IMR-90 (cell line): ENCODE data around the gene LRRC8B. TPM values are rescaled to one million over a fixed set of nuclear protein-coding genes. Genes with fewer than 3 reads are reported as not detected.

ENCODE experiments used
- ATAC-seq: fragments of 200-7000 bp; cut with Tn5 transposase; 2 replicates; pipeline ENCODE4 v1.9.1; 2020; ENCODE audit warnings: low read depth, mild to moderate bottlenecking, moderate library complexity
- BruUV-seq: library from RNA; stranded (reverse); fragments of 400-500 nt; replicated peaks from 2 replicates; lab custom pipeline; 2021; lab: Mats Ljungman, UMichigan
- CTCF ChIA-PET: fragments of 300-600 bp; formaldehyde crosslinking; extraction: SDS; loops from one replicate; lab custom pipeline; 2021; ENCODE audit warnings: antibody characterized with exemption; lab: Yijun Ruan, JAX
- POLR2A ChIA-PET: fragments of 300-600 bp; sonication (Branson Sonifier 250); formaldehyde crosslinking; loops from one replicate; lab custom pipeline; 2022; ENCODE audit warnings: antibody characterized with exemption; ENCODE audit not compliant: unreplicated experiment; lab: Charles Lee
- DNase-seq: peaks from one replicate; pipeline ENCODE4 v3.0.0; 2013
- H2AFZ ChIP-seq: replicated peaks from 2 replicates; pipeline ENCODE3; 2013; ENCODE audit warnings: low read length, mild to moderate bottlenecking; ENCODE audit not compliant: poor library complexity
- H2AK5ac ChIP-seq: 2 replicates; pipeline ENCODE4 v1.6.1; 2013; ENCODE audit warnings: low read depth, low read length, inconsistent platforms
- H2AK9ac ChIP-seq: replicated peaks from 2 replicates; pipeline ENCODE3; 2013; ENCODE audit warnings: mild to moderate bottlenecking, low read depth, low read length, moderate library complexity; ENCODE audit not compliant: poor library complexity
- H2BK120ac ChIP-seq: 2 replicates; pipeline ENCODE4 v1.6.1; 2013; ENCODE audit warnings: low read depth, low read length, inconsistent platforms
- H2BK15ac ChIP-seq: 3 replicates; pipeline ENCODE4 v1.6.1; 2013; ENCODE audit warnings: low read depth, low read length, inconsistent platforms
- H2BK20ac ChIP-seq: 2 replicates; pipeline ENCODE4 v1.6.1; 2013; ENCODE audit warnings: low read depth, mild to moderate bottlenecking, inconsistent platforms, low read length, moderate library complexity
- H2BK5ac ChIP-seq: 2 replicates; pipeline ENCODE4 v1.6.1; 2013; ENCODE audit warnings: mild to moderate bottlenecking, low read depth, low read length, inconsistent platforms; ENCODE audit not compliant: poor library complexity, severe bottlenecking
- H3K14ac ChIP-seq: replicated peaks from 2 replicates; pipeline ENCODE4 v1.6.1; 2013; ENCODE audit warnings: low read depth, low read length, inconsistent platforms
- H3K18ac ChIP-seq: 2 replicates; pipeline ENCODE4 v1.6.1; 2013; ENCODE audit warnings: low read depth, low read length, control low read depth
- H3K23ac ChIP-seq: 2 replicates; pipeline ENCODE4 v1.6.1; 2013; ENCODE audit warnings: low read depth, low read length, inconsistent platforms
- H3K27ac ChIP-seq: 2 replicates; pipeline ENCODE4 v1.5.1; 2013; ENCODE audit warnings: mild to moderate bottlenecking, control low read depth, low read length; ENCODE audit not compliant: insufficient read depth
- H3K27me3 ChIP-seq: 2 replicates; pipeline ENCODE4 v1.6.1; 2013; ENCODE audit warnings: low read length; ENCODE audit not compliant: control insufficient read depth, insufficient read depth
- H3K36me3 ChIP-seq: 2 replicates; pipeline ENCODE4 v1.6.1; 2013; ENCODE audit warnings: low read length, mixed read lengths; ENCODE audit not compliant: control insufficient read depth, insufficient read depth
- H3K4ac ChIP-seq: 2 replicates; pipeline ENCODE4 v1.6.1; 2013; ENCODE audit warnings: low read depth, low read length, inconsistent platforms
- H3K4me1 ChIP-seq: 2 replicates; pipeline ENCODE4 v1.6.1; 2013; ENCODE audit warnings: low read length, mixed read lengths; ENCODE audit not compliant: control insufficient read depth, insufficient read depth
- H3K4me2 ChIP-seq: 2 replicates; pipeline ENCODE4 v1.6.1; 2013; ENCODE audit warnings: low read depth, mild to moderate bottlenecking, control low read depth, low read length, moderate library complexity
- H3K4me3 ChIP-seq: 2 replicates; pipeline ENCODE4 v1.5.1; 2013; ENCODE audit warnings: low read depth, mild to moderate bottlenecking, control low read depth, low read length, moderate library complexity; ENCODE audit not compliant: insufficient read depth
- H3K56ac ChIP-seq: 2 replicates; pipeline ENCODE4 v1.6.1; 2013; ENCODE audit warnings: low read length, inconsistent platforms; ENCODE audit not compliant: insufficient read depth; ENCODE audit errors: extremely low read depth
- H3K79me1 ChIP-seq, 2 experiments: 2 replicates each; pipeline ENCODE4 v1.6.1; 2013; ENCODE audit warnings: low read length in 2 of 2, inconsistent platforms in 1 of 2, low read depth in 1 of 2
- H3K9ac ChIP-seq: 2 replicates; pipeline ENCODE4 v1.6.1; 2013; ENCODE audit warnings: low read depth, low read length, control low read depth
- H3K9me1 ChIP-seq: 2 replicates; pipeline ENCODE4 v1.6.1; 2013; ENCODE audit warnings: low read length, inconsistent platforms; ENCODE audit not compliant: insufficient read depth
- H3K9me3 ChIP-seq: 2 replicates; pipeline ENCODE4 v1.6.1; 2013; ENCODE audit warnings: low read length; ENCODE audit not compliant: control insufficient read depth, insufficient read depth
- H4K20me1 ChIP-seq: 2 replicates; pipeline ENCODE4 v1.6.1; 2013; ENCODE audit warnings: low read length, inconsistent platforms; ENCODE audit not compliant: insufficient read depth
- H4K5ac ChIP-seq: 2 replicates; pipeline ENCODE4 v1.6.1; 2013; ENCODE audit warnings: mild to moderate bottlenecking, low read depth, low read length, control low read depth
- H4K8ac ChIP-seq, 2 experiments: 2 replicates each; pipeline ENCODE4 v1.6.1; 2013; ENCODE audit warnings: low read depth in 2 of 2, low read length in 2 of 2, control low read depth in 1 of 2, inconsistent platforms in 1 of 2
- H4K91ac ChIP-seq: 2 replicates; pipeline ENCODE4 v1.6.1; 2013; ENCODE audit warnings: low read depth, low read length, inconsistent platforms; ENCODE audit not compliant: insufficient read depth
- BHLHE40 ChIP-seq: fragments of 150-350 bp; IDR thresholded peaks from 2 replicates; pipeline ENCODE4 v1.6.1; 2016; ENCODE audit warnings: mild to moderate bottlenecking, low read depth, low read length
- CEBPB ChIP-seq: IDR thresholded peaks from 2 replicates; pipeline ENCODE4 v1.6.1; 2012; ENCODE audit warnings: low read depth, low read length, improper control_type of control experiment
- CHD1 ChIP-seq: IDR thresholded peaks from 2 replicates; pipeline ENCODE4 v1.6.1; 2012; ENCODE audit warnings: low read depth, low read length, improper control_type of control experiment
- CTCF ChIP-seq: conservative IDR thresholded peaks from 2 replicates; pipeline ENCODE4 v1.5.1; 2012; ENCODE audit warnings: mild to moderate bottlenecking, low read depth, low read length, improper control_type of control experiment
- ELK1 ChIP-seq: fragments of 150-350 bp; IDR thresholded peaks from 2 replicates; pipeline ENCODE4 v1.6.1; 2016; ENCODE audit warnings: low read depth, mild to moderate bottlenecking, low read length, moderate library complexity, borderline replicate concordance
- FOS ChIP-seq: fragments of 150-350 bp; IDR thresholded peaks from 2 replicates; pipeline ENCODE4 v1.6.1; 2016; ENCODE audit warnings: low read depth, low read length
- MAFK ChIP-seq: IDR thresholded peaks from 2 replicates; pipeline ENCODE4 v1.6.1; 2012; ENCODE audit warnings: low read depth, low read length, improper control_type of control experiment
- MAZ ChIP-seq: IDR thresholded peaks from 2 replicates; pipeline ENCODE4 v1.6.1; 2012; ENCODE audit warnings: low read depth, mild to moderate bottlenecking, low read length, improper control_type of control experiment, moderate library complexity, borderline replicate concordance
- MXI1 ChIP-seq: IDR thresholded peaks from 2 replicates; pipeline ENCODE4 v1.6.1; 2012; ENCODE audit warnings: low read depth, mild to moderate bottlenecking, low read length, moderate library complexity, borderline replicate concordance
- NFE2L2 ChIP-seq: fragments of 150-350 bp; IDR thresholded peaks from 2 replicates; pipeline ENCODE4 v1.6.1; 2016; ENCODE audit warnings: low read depth, mild to moderate bottlenecking, low read length
- POLR2A ChIP-seq: IDR thresholded peaks from 2 replicates; pipeline ENCODE4 v1.6.1; 2012; ENCODE audit warnings: mild to moderate bottlenecking, low read depth, low read length
- RAD21 ChIP-seq: IDR thresholded peaks from 2 replicates; pipeline ENCODE4 v1.6.1; 2012; ENCODE audit warnings: low read length, improper control_type of control experiment
- RCOR1 ChIP-seq: IDR thresholded peaks from 2 replicates; pipeline ENCODE4 v1.6.1; 2012; ENCODE audit warnings: mild to moderate bottlenecking, low read length, improper control_type of control experiment; ENCODE audit not compliant: insufficient replicate concordance
- RFX5 ChIP-seq: IDR thresholded peaks from 2 replicates; pipeline ENCODE4 v1.8.0; 2012; ENCODE audit warnings: low read depth, mild to moderate bottlenecking, low read length, moderate library complexity
- SMC3 ChIP-seq: fragments of 150-350 bp; IDR thresholded peaks from 2 replicates; pipeline ENCODE4 v1.6.1; 2016; ENCODE audit warnings: low read depth, mild to moderate bottlenecking, antibody characterized with exemption, low read length, moderate library complexity
- USF2 ChIP-seq: fragments of 150-350 bp; IDR thresholded peaks from 2 replicates; pipeline ENCODE4 v1.6.1; 2017; ENCODE audit warnings: mild to moderate bottlenecking, antibody characterized with exemption, low read length, low read depth
- WGBS, 2 experiments: methylation state at CpG; one replicate each; pipeline versions ENCODE4 v1.1.5 to v1.1.7; 2013; ENCODE audit warnings: missing lambda C conversion rate in 2 of 2; ENCODE audit not compliant: insufficient read length in 1 of 2; ENCODE audit errors: extremely low coverage in 2 of 2; 5-methylcytosine and 5-hydroxymethylcytosine counted together
- dilution Hi-C: fragments of 300-500 bp; cut with HindIII; formaldehyde crosslinking; loops from one replicate; pipeline ENCODE4 v1.14.3; 2018; ENCODE audit warnings: low sequenced_read_pairs; ENCODE audit not compliant: unreplicated experiment
- in situ Hi-C: fragments of 300-500 bp; cut with MboI; formaldehyde crosslinking; loops from 3 replicates; pipeline ENCODE4 v1.14.3; 2019; ENCODE audit warnings: low sequenced_read_pairs, inconsistent platforms, mixed read lengths
- intact Hi-C: fragments of 100-400 bp; cut with micrococcal nuclease; formaldehyde crosslinking; loops from 2 replicates; pipeline ENCODE4 v1.10.0; 2022
- polyA plus RNA-seq, 3 experiments: library from polyadenylated mRNA; depleted of rRNA; stranded (reverse); fragments of >200 nt; gene quantifications; 2 replicates each; pipeline ENCODE4 v1.2.3, GENCODE V29; 2012; ENCODE audit warnings: low replicate concordance in 1 of 3
- total RNA-seq: library from RNA; depleted of rRNA; stranded (reverse); fragments of >200 nt; gene quantifications from 2 replicates; pipeline ENCODE4 v1.2.3, GENCODE V29; 2012

Gene LRRC8B
- total and polyA plus RNA-seq, 2 of the 4 experiments (the other 2 are of a cell fraction): 0.74 to 1.8 TPM

- POLR2A ChIA-PET: no interaction called here
- TF ChIP-seq RCOR1 (no peak), RFX5 (no peak), CTCF (no peak), FOS (no peak), MXI1 (no peak), MAFK (no peak), POLR2A (no peak), CEBPB (no peak), BHLHE40 (no peak), CHD1 (no peak), SMC3 (no peak), ELK1 (no peak), USF2 (no peak), NFE2L2 (no peak), MAZ (no peak), RAD21 (no peak)
Observed at GRCh38 chr1:89499320-89499719, 25.3 kb upstream of the LRRC8B start.

More at GRCh38 chr1:89499320-89499719, 25.3 kb upstream of the LRRC8B start:
- no peak overlapping the region for H2AK9ac ChIP-seq
- H2BK15ac ChIP-seq: no peak overlapping the region
- no peak overlapping the region for H2BK20ac ChIP-seq
- DNase-seq (no peak), ATAC-seq (no peak)
- no peaks in the 10 kb centered on the region for H3K9me3 ChIP-seq
- H3K36me3 ChIP-seq: no peaks in the 10 kb centered on the region
- no peak overlapping the region for H3K23ac ChIP-seq
- H3K79me1 ChIP-seq: no peaks in the 10 kb centered on the region
- no peak overlapping the region for H4K8ac ChIP-seq
- H3K4me3 ChIP-seq: no peak overlapping the region
- no peak overlapping the region for H3K18ac ChIP-seq
- dilution Hi-C loops: loop anchor here (25.0 kb wide), 1 partner anchor 88 kb away; no protein-coding TSS in a partner anchor
- no CpG with 5 or more reads among the region's 6 CpGs for whole genome bisulfite sequencing, 2 experiments
- H3K4ac ChIP-seq: no peak overlapping the region
- no peak overlapping the region for H2BK5ac ChIP-seq
- no peak overlapping the region for H4K91ac ChIP-seq
- no peak overlapping the region for H2AK5ac ChIP-seq
- no peak overlapping the region for H3K27ac ChIP-seq
- no peak overlapping the region for H2BK120ac ChIP-seq
- in situ Hi-C loops: loop anchor here (25.0 kb wide), 1 partner anchor 488 kb away; the partner anchor contains the start of gene ZNF326
- no peak overlapping the region for H3K56ac ChIP-seq
- intact Hi-C loops: no loop called here
- H3K27me3 ChIP-seq: peaks cover 1% of the 10 kb centered on the region; the same call in 1 of the 2 replicates
- H3K4me2 ChIP-seq: no peak overlapping the region
- H4K5ac ChIP-seq: no peak overlapping the region
- H3K9me1 ChIP-seq: no peaks in the 10 kb centered on the region
- CTCF ChIA-PET: no interaction called here
- H3K14ac ChIP-seq: no peak overlapping the region
- H3K4me1 ChIP-seq: no peaks in the 10 kb centered on the region
- H3K9ac ChIP-seq: no peak overlapping the region
- no peak overlapping the region for H2AFZ ChIP-seq
- no TSS peak for BruUV-seq
- no peaks in the 10 kb centered on the region for H4K20me1 ChIP-seq
